HEK293 (cell line): ENCODE data around the gene ACIN1.

Source experiments
- RBAK ChIP-seq: fragments of 450-650 bp; formaldehyde crosslinking; IDR thresholded peaks from 2 replicates; pipeline ENCODE4 v1.5.1; 2016; ENCODE audit warnings: missing biosample characterization, missing genetic modification characterization
- ZBTB20 ChIP-seq: fragments of 450-650 bp; formaldehyde crosslinking; IDR thresholded peaks from 2 replicates; pipeline ENCODE4 v1.5.1; 2016; ENCODE audit warnings: missing biosample characterization, missing genetic modification characterization
- ZBTB21 ChIP-seq: fragments of 450-650 bp; formaldehyde crosslinking; IDR thresholded peaks from 2 replicates; pipeline ENCODE4 v1.5.1; 2017; ENCODE audit warnings: missing biosample characterization, missing genetic modification characterization
- ZBTB7A ChIP-seq: fragments of 450-650 bp; formaldehyde crosslinking; IDR thresholded peaks from 2 replicates; pipeline ENCODE4 v1.5.1; 2016; ENCODE audit warnings: low read depth, missing biosample characterization, missing genetic modification characterization
- ZEB2 ChIP-seq: fragments of 450-650 bp; formaldehyde crosslinking; IDR thresholded peaks from 2 replicates; pipeline ENCODE4 v1.5.1; 2016; ENCODE audit warnings: missing biosample characterization, missing genetic modification characterization
- ZNF146 ChIP-seq: fragments of 450-650 bp; formaldehyde crosslinking; IDR thresholded peaks from 2 replicates; pipeline ENCODE4 v1.5.1; 2016; ENCODE audit warnings: missing biosample characterization, missing genetic modification characterization
- ZNF174 ChIP-seq: fragments of 450-650 bp; formaldehyde crosslinking; IDR thresholded peaks from 2 replicates; pipeline ENCODE4 v1.5.0; 2017; ENCODE audit warnings: missing biosample characterization, mild to moderate bottlenecking, missing genetic modification characterization
- ZNF23 ChIP-seq: fragments of 450-650 bp; formaldehyde crosslinking; IDR thresholded peaks from 2 replicates; pipeline ENCODE4 v1.5.1; 2016; ENCODE audit warnings: missing biosample characterization, missing genetic modification characterization, borderline replicate concordance
- ZNF311 ChIP-seq: fragments of 450-650 bp; formaldehyde crosslinking; IDR thresholded peaks from 2 replicates; pipeline ENCODE4 v1.5.1; 2017; ENCODE audit warnings: missing biosample characterization, missing genetic modification characterization, borderline replicate concordance
- ZNF654 ChIP-seq: fragments of 450-650 bp; formaldehyde crosslinking; IDR thresholded peaks from 2 replicates; pipeline ENCODE4 v1.5.1; 2016; ENCODE audit warnings: low read depth, missing biosample characterization, missing genetic modification characterization
- ZNF830 ChIP-seq: fragments of 450-650 bp; IDR thresholded peaks from 2 replicates; pipeline ENCODE4 v1.5.0; 2018; ENCODE audit warnings: missing biosample characterization, missing genetic modification characterization, low read depth, mild to moderate bottlenecking, moderate library complexity
- TF ChIP-seq, protein P1 (sequence below): fragments of 450-650 bp; formaldehyde crosslinking; IDR thresholded peaks from 2 replicates; pipeline ENCODE4 v1.5.1; 2016; ENCODE audit warnings: missing biosample characterization, missing genetic modification characterization
- TF ChIP-seq, protein P2 (sequence below): fragments of 450-650 bp; formaldehyde crosslinking; IDR thresholded peaks from 2 replicates; pipeline ENCODE4 v1.5.1; 2016; ENCODE audit warnings: missing biosample characterization, missing genetic modification characterization
- TF ChIP-seq, protein P3 (sequence below): fragments of 450-650 bp; formaldehyde crosslinking; optimal IDR thresholded peaks from 2 replicates; pipeline ENCODE3; 2016; ENCODE audit warnings: missing biosample characterization, mild to moderate bottlenecking, missing genetic modification characterization

DNA sequence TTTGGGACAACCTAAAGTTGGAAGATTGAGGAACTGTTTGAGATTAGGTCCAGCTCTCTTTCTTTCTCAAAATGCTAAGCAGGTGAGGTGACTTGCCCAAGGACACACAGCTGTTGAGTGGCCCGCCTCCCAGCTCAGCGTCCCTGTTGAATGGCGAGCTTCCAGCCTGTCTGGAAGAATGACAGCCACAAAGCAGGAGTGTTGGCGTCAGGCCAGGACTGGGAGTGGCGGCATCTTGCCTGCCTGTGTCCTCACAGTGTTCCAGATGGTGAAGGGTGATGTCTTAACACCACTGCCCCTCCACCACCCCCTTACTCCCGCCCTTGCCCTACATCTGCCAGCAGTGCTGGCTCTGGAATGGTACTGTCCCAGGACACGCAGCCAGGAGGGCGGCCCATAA, 28.5 kb upstream of the ACIN1 start:
- TF ChIP-seq, protein P1, sequence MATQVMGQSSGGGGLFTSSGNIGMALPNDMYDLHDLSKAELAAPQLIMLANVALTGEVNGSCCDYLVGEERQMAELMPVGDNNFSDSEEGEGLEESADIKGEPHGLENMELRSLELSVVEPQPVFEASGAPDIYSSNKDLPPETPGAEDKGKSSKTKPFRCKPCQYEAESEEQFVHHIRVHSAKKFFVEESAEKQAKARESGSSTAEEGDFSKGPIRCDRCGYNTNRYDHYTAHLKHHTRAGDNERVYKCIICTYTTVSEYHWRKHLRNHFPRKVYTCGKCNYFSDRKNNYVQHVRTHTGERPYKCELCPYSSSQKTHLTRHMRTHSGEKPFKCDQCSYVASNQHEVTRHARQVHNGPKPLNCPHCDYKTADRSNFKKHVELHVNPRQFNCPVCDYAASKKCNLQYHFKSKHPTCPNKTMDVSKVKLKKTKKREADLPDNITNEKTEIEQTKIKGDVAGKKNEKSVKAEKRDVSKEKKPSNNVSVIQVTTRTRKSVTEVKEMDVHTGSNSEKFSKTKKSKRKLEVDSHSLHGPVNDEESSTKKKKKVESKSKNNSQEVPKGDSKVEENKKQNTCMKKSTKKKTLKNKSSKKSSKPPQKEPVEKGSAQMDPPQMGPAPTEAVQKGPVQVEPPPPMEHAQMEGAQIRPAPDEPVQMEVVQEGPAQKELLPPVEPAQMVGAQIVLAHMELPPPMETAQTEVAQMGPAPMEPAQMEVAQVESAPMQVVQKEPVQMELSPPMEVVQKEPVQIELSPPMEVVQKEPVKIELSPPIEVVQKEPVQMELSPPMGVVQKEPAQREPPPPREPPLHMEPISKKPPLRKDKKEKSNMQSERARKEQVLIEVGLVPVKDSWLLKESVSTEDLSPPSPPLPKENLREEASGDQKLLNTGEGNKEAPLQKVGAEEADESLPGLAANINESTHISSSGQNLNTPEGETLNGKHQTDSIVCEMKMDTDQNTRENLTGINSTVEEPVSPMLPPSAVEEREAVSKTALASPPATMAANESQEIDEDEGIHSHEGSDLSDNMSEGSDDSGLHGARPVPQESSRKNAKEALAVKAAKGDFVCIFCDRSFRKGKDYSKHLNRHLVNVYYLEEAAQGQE (tag by site-specific recombination), result no peak
- TF ChIP-seq, protein P2, sequence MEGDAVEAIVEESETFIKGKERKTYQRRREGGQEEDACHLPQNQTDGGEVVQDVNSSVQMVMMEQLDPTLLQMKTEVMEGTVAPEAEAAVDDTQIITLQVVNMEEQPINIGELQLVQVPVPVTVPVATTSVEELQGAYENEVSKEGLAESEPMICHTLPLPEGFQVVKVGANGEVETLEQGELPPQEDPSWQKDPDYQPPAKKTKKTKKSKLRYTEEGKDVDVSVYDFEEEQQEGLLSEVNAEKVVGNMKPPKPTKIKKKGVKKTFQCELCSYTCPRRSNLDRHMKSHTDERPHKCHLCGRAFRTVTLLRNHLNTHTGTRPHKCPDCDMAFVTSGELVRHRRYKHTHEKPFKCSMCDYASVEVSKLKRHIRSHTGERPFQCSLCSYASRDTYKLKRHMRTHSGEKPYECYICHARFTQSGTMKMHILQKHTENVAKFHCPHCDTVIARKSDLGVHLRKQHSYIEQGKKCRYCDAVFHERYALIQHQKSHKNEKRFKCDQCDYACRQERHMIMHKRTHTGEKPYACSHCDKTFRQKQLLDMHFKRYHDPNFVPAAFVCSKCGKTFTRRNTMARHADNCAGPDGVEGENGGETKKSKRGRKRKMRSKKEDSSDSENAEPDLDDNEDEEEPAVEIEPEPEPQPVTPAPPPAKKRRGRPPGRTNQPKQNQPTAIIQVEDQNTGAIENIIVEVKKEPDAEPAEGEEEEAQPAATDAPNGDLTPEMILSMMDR, result no peak
- no peak for TF ChIP-seq ZNF311 (tag by site-specific recombination)
- TF ChIP-seq ZEB2 (tag by site-specific recombination), result no peak
- TF ChIP-seq ZNF146 (tag by site-specific recombination), result no peak
- TF ChIP-seq ZNF174 (tag by site-specific recombination), result no peak
- TF ChIP-seq RBAK (tag by site-specific recombination), result no peak
- TF ChIP-seq ZBTB7A, result no peak
- TF ChIP-seq ZBTB21 (tag by site-specific recombination), result no peak
- TF ChIP-seq, protein P3, sequence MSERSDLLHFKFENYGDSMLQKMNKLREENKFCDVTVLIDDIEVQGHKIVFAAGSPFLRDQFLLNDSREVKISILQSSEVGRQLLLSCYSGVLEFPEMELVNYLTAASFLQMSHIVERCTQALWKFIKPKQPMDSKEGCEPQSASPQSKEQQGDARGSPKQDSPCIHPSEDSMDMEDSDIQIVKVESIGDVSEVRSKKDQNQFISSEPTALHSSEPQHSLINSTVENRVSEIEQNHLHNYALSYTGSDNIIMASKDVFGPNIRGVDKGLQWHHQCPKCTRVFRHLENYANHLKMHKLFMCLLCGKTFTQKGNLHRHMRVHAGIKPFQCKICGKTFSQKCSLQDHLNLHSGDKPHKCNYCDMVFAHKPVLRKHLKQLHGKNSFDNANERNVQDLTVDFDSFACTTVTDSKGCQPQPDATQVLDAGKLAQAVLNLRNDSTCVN (tag by site-specific recombination), result no peak
- TF ChIP-seq ZNF654 (tag by site-specific recombination), result no peak
- no peak for TF ChIP-seq ZBTB20 (tag by site-specific recombination)
- TF ChIP-seq ZNF23 (tag by site-specific recombination), result no peak
- no peak for TF ChIP-seq ZNF830
